HG02840 (cell line): ENCODE measurements around the gene IFNA1.
"Not testable (repeated sequence)": the region's sequence is repeated elsewhere in the genome, so short reads cannot be mapped to it uniquely, and the experiment has no call there.

Source experiments
- ATAC-seq: cut with Tn5 transposase; IDR thresholded peaks from one replicate; pipeline ENCODE4 v1.9.1; 2021; ENCODE audit warnings: mild to moderate bottlenecking, moderate library complexity, moderate number of reproducible peaks; ENCODE audit not compliant: unreplicated experiment, low FRiP score

The IFNA1 gene

GRCh38 chr9:21443849-21444625, 3.8 kb downstream of the IFNA1 start:
- peak; percentile 73 for ATAC-seq

DNA sequence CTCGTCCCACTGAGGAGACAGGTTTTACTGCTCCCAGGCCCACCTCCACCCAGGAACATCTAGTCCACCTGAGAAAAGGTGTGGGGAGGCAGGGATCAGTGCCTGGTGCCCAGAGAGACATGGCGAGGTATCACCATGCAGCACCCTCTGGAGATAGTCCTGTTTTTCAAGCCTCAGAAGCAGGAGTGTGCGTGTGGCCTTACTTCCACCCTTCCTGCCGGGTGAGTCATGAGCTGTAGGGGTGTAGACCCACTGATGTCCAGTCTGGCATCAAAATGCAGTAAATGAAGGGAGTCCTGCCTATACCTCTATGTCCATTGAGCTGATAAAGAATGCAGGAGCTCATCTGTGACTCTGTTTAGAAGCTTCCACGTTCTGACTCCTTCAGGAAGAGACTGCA, 9.1 kb downstream of the IFNA1 start:
- not testable (repeated sequence) for ATAC-seq

DNA sequence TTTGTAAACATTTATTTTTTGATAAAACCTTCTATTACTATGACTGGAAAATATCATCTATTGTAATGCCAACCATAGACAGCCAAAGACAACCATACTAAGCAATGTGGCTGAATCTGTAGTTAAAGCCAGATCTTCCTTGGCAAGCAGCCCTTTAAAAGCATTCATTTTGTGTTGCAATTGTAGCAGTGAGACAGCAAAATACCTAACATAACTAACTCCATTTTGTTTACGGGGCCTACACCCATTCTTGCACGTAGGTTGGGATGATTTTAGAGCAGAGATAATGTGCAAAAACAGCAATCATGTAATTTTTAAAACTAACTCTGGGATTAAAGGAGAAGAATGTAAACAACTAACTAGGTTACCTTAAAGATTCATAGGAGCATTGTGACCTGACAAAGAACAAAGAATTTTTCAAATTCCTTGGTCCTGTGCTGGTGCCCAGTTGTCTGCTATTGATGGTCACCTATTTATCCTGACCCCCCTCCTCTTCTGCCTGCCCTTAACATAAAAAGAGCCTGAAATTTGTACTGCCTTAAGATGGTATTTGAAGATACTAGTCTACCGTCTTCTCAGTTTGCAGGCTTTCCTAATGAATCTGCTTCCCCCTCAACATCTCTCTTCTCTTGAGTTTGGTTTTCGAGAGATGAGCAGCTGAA, 10.6 kb downstream of the IFNA1 start:
- ATAC-seq = no peak

DNA sequence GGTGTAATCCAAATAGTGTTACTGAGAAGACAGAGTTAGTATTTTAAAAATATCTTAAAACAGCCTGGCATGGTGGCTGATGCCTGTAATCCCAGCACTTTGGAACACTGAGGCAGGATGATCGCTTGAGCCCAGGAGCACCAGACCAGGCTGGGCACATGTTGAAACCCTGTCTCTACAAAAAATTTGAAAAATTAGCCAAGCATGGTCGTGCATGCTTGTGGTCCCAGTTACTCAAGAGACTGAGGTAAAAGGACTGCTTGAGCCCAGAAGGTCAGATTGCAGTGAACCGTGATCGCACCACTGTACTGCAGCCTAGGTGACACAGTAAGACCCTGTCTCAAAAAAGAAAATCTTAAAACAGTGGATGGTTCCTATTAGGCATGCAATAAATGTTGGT, 12.4 kb downstream of the IFNA1 start:
- no peak for ATAC-seq

GRCh38 chr9:21454149-21454548, 13.9 kb downstream of the IFNA1 start:
- ATAC-seq = no peak

DNA sequence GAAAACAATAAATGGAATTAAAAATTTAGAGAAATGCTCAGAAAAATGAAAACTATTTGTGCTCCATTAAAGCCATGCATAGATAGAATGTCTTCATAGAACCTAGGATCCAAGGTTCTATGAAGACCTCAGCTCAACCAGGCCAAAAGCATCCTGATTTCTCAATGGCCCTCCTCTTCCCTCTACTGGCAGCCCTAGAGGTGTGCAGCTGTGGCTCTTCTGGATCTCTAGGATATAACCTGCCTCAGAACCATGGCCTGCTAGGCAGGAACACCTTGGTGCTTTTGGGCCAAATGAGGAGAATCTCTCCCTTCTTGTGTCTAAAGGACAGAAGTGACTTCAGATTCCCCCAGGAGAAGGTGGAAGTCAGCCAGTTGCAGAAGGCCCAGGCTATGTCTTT, 15.1 kb downstream of the IFNA1 start:
- ATAC-seq = no peak

- no peak for ATAC-seq
Measured at GRCh38 chr9:21461377-21461776, 21.1 kb downstream of the IFNA1 start.

- ATAC-seq = no peak
Measured at GRCh38 chr9:21465138-21465537, 24.9 kb downstream of the IFNA1 start.

- ATAC-seq = no peak
Measured at GRCh38 chr9:21465859-21466518, 25.8 kb downstream of the IFNA1 start.

- ATAC-seq = no peak
Measured at GRCh38 chr9:21470126-21470525, 29.9 kb downstream of the IFNA1 start.

GRCh38 chr9:21473236-21473635, 33.0 kb downstream of the IFNA1 start:
- ATAC-seq = no peak

DNA sequence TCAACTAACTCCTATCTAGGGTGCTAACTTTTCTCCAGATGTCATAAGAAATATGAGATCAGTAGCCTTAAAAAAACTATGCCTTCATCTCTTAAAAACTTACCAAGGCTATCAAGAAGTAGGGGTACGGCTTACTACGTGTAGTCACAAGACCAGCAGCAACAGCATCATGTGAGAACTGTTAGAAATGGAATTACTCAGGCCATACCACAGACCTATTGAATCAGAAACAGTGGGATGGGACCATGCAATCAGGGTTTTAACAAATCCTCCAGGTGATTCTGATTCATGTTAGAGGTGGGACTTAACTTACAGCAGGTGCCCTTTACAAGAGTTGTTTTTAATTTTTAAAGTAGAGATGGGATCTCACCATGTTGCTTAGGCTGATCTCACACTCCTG, 37.2 kb downstream of the IFNA1 start:
- no peak for ATAC-seq

GRCh38 chr9:21479152-21479702, 39.0 kb downstream of the IFNA1 start:
- no peak for ATAC-seq

DNA sequence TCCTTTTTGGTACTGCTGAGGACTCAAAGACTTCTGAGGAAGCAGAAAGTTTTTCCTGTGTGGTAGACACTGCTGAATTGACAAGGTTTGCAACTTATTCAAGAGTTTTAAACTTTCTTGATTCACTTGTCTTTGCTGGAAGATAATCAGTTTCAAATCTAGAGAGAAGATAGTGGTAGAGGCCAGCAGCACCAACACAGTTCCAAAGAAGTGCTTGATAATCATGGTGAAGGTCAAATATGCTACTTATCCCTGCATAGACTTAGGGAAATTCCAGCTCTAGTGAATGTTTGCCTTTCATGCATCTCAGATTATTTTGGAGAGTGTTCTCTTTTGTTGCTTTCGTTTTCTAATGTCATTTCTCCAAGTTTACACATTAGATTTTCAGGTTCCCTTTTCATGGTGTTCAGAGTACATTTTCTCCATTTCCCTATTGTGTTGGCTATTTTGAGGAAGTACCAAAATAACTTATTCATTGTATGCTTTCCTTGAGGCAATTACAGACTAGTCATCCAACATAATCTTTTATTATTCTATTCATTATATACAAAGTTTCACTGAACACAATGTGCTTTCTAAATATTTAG, 41.3 kb downstream of the IFNA1 start:
- ATAC-seq = no peak

GRCh38 chr9:21482213-21482612, 42.0 kb downstream of the IFNA1 start, which contains the start of gene IFNE:
Gene IFNE, minus strand, starts transcription at chr9:21482313. Its CDS starts 619 bp downstream, at chr9:21481694.
- ATAC-seq = no peak
